ENCODE measurements around the gene HACL1. TPM values are rescaled to one million over a fixed set of nuclear protein-coding genes. Genes with fewer than 3 reads are reported as not detected.

HACL1 gene
- total and polyA plus RNA-seq, 10 donors = 18.2 to 30.1 (median 23.5) TPM

DNA sequence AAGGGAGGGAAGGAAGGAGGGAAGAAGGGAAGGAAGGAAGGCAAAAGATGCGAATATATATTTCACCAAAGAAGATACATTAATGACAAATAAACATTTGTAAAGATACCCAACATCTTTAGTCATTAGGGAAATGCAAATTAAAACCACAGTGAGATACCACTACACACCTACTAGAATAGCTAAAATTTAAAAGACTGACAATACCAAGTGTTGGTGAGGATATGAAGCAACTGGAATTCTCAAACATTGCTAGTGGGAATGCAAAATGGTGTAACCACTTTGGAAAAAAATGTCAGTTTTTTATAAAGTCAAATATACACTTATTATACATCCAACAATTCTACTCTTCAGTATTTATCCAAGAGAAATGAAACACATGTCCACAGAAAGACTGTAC lies 75.6 kb downstream of the HACL1 start:
- Histone ChIP-seq H3K4me3 (no peak overlapping the region), H3K27me3 (replicated peaks in 1 of 7) (no peaks in the 10 kb centered on the region), H3K36me3 (no peaks in the 10 kb centered on the region), H3K27ac (no peak overlapping the region), H3K9me3 (no peaks in the 10 kb centered on the region), H3K4me1 (peaks cover 7 to 36% (median 23%) of the 10 kb centered on the region in 6 donors)
- no peak for DNase-seq
- intact Hi-C loops (cut with DNase I; ENCODE audit: low total_unique reads) = no loop called here
- TF ChIP-seq, protein P1, sequence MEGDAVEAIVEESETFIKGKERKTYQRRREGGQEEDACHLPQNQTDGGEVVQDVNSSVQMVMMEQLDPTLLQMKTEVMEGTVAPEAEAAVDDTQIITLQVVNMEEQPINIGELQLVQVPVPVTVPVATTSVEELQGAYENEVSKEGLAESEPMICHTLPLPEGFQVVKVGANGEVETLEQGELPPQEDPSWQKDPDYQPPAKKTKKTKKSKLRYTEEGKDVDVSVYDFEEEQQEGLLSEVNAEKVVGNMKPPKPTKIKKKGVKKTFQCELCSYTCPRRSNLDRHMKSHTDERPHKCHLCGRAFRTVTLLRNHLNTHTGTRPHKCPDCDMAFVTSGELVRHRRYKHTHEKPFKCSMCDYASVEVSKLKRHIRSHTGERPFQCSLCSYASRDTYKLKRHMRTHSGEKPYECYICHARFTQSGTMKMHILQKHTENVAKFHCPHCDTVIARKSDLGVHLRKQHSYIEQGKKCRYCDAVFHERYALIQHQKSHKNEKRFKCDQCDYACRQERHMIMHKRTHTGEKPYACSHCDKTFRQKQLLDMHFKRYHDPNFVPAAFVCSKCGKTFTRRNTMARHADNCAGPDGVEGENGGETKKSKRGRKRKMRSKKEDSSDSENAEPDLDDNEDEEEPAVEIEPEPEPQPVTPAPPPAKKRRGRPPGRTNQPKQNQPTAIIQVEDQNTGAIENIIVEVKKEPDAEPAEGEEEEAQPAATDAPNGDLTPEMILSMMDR (IDR thresholded peaks at IDR 0.05 in 8 of 11, conservative IDR thresholded peaks at IDR 0.05 in 3 of 11) = no peak
- no peak for TF ChIP-seq POLR2AphosphoS5 (IDR thresholded peaks at IDR 0.05)
- no peak for TF ChIP-seq POLR2A (IDR thresholded peaks at IDR 0.05)
- WGBS, 5 donors = 86 to 100% (median 93%) methylated on average over 1 of the region's 1 CpG

DNA sequence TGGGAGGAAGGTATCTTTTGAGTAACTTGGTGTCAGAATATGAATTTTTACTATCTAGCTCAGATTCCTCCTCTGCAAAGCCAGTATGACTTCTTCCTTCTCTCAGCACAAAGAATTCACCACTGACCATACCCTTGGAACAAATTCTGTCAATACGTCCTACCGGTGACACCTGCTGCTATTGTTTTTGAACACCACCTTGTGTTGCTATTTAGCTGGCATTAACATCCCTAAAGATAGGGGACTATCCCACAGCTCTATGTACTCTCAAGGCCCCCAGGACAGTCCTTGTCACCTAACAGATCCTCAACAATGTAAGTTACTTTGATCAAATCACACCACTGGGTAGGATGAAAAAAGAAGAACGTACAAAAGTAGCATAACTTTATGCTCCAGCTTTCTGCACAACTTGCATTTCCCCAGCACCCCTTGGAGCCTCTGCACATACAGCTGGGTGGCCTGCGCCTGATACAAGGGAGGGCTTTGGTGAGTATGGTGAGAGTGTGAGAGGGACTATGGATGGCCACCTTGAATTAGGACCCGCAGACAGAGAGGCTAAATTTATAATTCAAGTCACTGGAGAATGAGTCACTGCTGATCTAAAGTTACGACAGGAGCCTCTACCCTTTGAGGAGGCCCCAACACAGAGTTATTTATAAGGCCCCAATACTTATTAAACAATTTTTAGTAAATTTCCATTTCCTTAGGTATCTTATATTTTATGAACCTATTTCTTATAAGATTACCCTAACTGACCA lies 77.5 kb downstream of the HACL1 start:
- H3K4me1 ChIP-seq = peaks cover 6 to 29% (median 17%) of the 10 kb centered on the region in 6 donors
- no peaks in the 10 kb centered on the region for H3K36me3 ChIP-seq
- DNase-seq = no peak
- no peak overlapping the region for H3K4me3 ChIP-seq
- intact Hi-C loops (cut with DNase I; ENCODE audit: low total_unique reads) = no loop called here
- 82 to 92% (median 87%) methylated on average over 6 of the region's 6 CpGs for WGBS, 5 donors
- H3K9me3 ChIP-seq = no peaks in the 10 kb centered on the region
- H3K27me3 ChIP-seq (replicated peaks in 1 of 7) = no peaks in the 10 kb centered on the region
- TF ChIP-seq POLR2A (IDR thresholded peaks at IDR 0.05) (no peak), POLR2AphosphoS5 (IDR thresholded peaks at IDR 0.05) (no peak)
- TF ChIP-seq, protein P1 (IDR thresholded peaks at IDR 0.05 in 8 of 11, conservative IDR thresholded peaks at IDR 0.05 in 3 of 11) = no peak
- no peak overlapping the region for H3K27ac ChIP-seq

DNA sequence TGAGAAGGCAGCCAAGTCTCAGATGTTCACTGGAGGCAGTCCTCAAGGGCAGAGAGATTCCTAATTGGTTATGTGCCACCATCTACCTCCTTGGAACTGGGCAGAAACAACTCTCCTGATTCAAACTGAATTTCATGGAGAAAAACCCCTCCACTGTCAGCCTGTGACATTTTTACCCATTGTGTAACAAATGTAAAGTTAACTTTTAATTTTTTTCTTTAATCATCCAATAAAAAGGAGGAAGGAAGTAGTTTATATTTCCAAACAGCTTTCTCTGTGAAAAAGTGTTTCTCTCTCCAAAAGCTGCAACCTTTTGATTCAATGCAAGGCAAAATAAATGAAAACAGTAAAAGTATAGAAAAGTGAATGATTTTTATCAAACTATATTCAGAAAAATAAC lies 79.4 kb downstream of the HACL1 start:
- H3K27ac ChIP-seq = peak overlapping the region in 1 of 8 donors; percentile 0
- intact Hi-C loops (cut with DNase I; ENCODE audit: low total_unique reads) = no loop called here
- no peak overlapping the region for H3K4me3 ChIP-seq
- H3K4me1 ChIP-seq = peaks cover 4 to 35% (median 16%) of the 10 kb centered on the region in 6 donors
- H3K36me3 ChIP-seq = no peaks in the 10 kb centered on the region
- TF ChIP-seq, protein P1 (IDR thresholded peaks at IDR 0.05 in 8 of 11, conservative IDR thresholded peaks at IDR 0.05 in 3 of 11) = no peak
- no peak for TF ChIP-seq POLR2A (IDR thresholded peaks at IDR 0.05)
- no peak for TF ChIP-seq POLR2AphosphoS5 (IDR thresholded peaks at IDR 0.05)
- no peaks in the 10 kb centered on the region for H3K27me3 ChIP-seq (replicated peaks in 1 of 7)
- DNase-seq = no peak
- no peaks in the 10 kb centered on the region for H3K9me3 ChIP-seq

DNA sequence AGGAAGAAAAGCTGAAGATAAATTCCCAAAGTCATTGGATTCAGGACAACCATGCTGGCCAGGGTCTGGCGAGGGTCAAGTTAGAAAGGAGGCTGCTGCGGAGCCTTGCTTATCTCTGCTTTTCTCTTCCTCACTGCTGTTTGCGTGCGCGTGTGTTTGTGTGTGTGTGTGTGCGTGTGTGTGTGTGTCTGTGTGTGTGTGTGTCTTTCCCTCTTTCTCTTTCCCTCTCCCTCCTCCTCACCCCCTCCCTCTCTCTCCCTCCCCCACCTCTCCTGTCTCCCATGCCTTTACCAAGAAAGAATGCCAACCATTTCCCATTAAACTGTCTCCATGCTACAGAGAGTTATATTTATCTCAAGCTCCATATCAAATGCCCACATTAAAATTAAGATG lies 79.8 kb downstream of the HACL1 start, which contains the start of gene COLQ:
TSS of gene COLQ (minus strand) at position 134 of the 393 bp plus-strand sequence. CDS start at position 53, 81 bp downstream.
- WGBS, 5 donors = 14 to 39% (median 20%) methylated on average over 6 of the region's 6 CpGs
- no peak for DNase-seq
- H3K36me3 ChIP-seq = no peaks in the 10 kb centered on the region
- no peaks in the 10 kb centered on the region for H3K9me3 ChIP-seq
- TF ChIP-seq POLR2AphosphoS5 (IDR thresholded peaks at IDR 0.05) (no peak), POLR2A (IDR thresholded peaks at IDR 0.05) (no peak)
- TF ChIP-seq, protein P1 (IDR thresholded peaks at IDR 0.05 in 8 of 11, conservative IDR thresholded peaks at IDR 0.05 in 3 of 11) = no peak
- peak within 1 kb of the TSS in 2 of 8 donors; percentile 2 to 34 for H3K4me3 ChIP-seq
- no peaks in the 10 kb centered on the region for H3K27me3 ChIP-seq (replicated peaks in 1 of 7)
- H3K4me1 ChIP-seq = peaks cover 4 to 39% (median 17%) of the 10 kb centered on the region in 6 donors
- H3K27ac ChIP-seq = peak within 1 kb of the TSS in 3 of 8 donors; percentile 0 to 42 (median 37)
- intact Hi-C loops (cut with DNase I; ENCODE audit: low total_unique reads) = no loop called here
